GM06990 (cell line): Measurements from ENCODE around the gene NEK7.
A peak's percentile ranks its signal among the peaks of the same experiment; 100 is the strongest.

ENCODE experiments used
- DNase-seq: peaks from one replicate; pipeline ENCODE4 v3.0.0-alpha.2; 2011; ENCODE audit not compliant: insufficient read length; ENCODE audit errors: extremely low read depth
- H3K27me3 ChIP-seq: replicated peaks from 2 replicates; pipeline ENCODE4 v1.6.0; 2011; ENCODE audit warnings: low read length; ENCODE audit not compliant: control insufficient read depth, insufficient read depth
- H3K36me3 ChIP-seq: 2 replicates; pipeline ENCODE4 v1.5.1; 2011; ENCODE audit warnings: low read length; ENCODE audit not compliant: control insufficient read depth, insufficient read depth
- H3K4me3 ChIP-seq: replicated peaks from 2 replicates; pipeline ENCODE4 v1.5.1; 2011; ENCODE audit warnings: low read depth, mild to moderate bottlenecking, control low read depth, low read length
- TF ChIP-seq, protein P1 (sequence below): IDR thresholded peaks from 2 replicates; pipeline ENCODE4 v1.5.1; 2011; ENCODE audit warnings: low read length, control low read depth, mild to moderate bottlenecking, inconsistent platforms; ENCODE audit not compliant: insufficient read depth, poor library complexity, severe bottlenecking

The NEK7 gene

GRCh38 chr1:198352975-198353695 is 196.3 kb downstream of the NEK7 start:
- DNase-seq, result peak; percentile 69
- Histone ChIP-seq H3K36me3 (no peaks in the 10 kb centered on the region), H3K4me3 (no peak overlapping the region), H3K27me3 (no peaks in the 10 kb centered on the region)
- TF ChIP-seq, protein P1, sequence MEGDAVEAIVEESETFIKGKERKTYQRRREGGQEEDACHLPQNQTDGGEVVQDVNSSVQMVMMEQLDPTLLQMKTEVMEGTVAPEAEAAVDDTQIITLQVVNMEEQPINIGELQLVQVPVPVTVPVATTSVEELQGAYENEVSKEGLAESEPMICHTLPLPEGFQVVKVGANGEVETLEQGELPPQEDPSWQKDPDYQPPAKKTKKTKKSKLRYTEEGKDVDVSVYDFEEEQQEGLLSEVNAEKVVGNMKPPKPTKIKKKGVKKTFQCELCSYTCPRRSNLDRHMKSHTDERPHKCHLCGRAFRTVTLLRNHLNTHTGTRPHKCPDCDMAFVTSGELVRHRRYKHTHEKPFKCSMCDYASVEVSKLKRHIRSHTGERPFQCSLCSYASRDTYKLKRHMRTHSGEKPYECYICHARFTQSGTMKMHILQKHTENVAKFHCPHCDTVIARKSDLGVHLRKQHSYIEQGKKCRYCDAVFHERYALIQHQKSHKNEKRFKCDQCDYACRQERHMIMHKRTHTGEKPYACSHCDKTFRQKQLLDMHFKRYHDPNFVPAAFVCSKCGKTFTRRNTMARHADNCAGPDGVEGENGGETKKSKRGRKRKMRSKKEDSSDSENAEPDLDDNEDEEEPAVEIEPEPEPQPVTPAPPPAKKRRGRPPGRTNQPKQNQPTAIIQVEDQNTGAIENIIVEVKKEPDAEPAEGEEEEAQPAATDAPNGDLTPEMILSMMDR, result no peak

DNA sequence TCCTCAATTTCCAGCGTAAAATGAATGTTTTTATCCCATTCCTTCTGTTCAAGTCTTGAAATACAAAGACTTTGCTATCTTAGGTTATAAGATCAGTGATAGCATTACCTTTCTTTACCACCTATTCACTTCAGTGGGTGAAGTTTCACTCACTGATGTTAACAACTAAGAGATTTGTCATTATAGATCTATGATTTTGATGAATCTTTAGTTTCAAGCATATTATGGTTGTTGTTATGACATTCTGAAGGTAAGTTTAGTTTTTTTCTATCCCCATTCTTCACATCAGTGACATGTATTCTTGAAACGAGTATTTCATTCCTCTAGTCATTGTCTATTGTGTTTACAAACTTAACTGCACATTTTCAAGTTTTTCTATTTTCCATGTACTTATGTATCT is 201.1 kb downstream of the NEK7 start:
- Histone ChIP-seq H3K36me3 (no peaks in the 10 kb centered on the region), H3K27me3 (no peaks in the 10 kb centered on the region), H3K4me3 (no peak overlapping the region)
- no peak for DNase-seq
- TF ChIP-seq, protein P1, result no peak

GRCh38 chr1:198359024-198359653 is 202.3 kb downstream of the NEK7 start:
- TF ChIP-seq, protein P1, result peak; percentile 41
- no peak for DNase-seq
- H3K4me3 ChIP-seq, result no peak overlapping the region
- no peaks in the 10 kb centered on the region for H3K27me3 ChIP-seq
- no peaks in the 10 kb centered on the region for H3K36me3 ChIP-seq

DNA sequence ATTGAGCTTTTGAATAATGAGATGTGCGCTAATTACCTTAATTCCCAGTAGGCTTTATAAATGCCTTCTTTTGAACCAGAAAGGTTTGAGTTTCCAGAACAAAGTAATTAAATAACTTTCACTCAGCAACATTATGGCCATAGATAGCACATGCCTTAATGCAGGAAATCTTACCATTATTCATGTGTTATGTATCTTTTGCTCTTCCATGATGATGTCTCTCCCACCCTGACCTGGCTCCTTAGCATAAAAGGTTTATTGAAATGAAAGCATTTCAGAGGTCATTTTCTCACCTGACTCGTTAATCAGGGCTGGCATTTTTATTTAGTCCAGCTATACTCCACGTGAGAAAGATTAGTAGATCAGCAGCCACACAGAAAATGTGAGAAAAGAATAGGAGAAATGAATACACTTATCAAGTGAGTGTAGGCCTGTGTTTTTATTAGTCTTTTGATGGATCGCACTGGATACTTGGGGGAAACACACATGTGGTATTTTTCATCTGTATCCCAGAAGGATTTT is 203.5 kb downstream of the NEK7 start:
- no peak for DNase-seq
- H3K36me3 ChIP-seq, result no peaks in the 10 kb centered on the region
- TF ChIP-seq, protein P1, result no peak
- no peak overlapping the region for H3K4me3 ChIP-seq
- no peaks in the 10 kb centered on the region for H3K27me3 ChIP-seq

DNA sequence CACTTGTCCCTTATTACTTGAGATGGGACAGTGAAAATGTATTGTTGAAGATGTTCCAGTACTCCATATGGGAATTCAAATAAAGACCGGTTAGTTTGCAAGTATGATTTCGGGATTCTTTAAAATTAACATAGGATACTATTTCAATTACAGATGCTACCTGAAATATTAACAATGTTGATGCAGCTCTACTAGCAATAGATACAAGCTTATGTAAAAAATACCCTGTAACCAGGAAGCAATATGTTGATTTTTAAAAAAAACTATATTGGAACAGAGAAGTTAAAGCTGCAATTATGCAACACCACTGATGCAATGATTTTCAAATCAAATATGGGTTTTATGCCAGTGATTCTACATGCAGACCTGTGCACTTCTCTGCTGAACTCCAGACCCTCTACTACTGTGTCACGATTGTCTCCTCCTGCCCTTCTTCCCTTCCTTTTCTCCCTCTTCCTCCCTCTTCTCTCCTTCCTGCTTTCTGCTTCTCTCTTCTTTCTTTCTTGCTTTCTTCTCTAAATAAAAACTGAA is 204.5 kb downstream of the NEK7 start:
- TF ChIP-seq, protein P1, result no peak
- no peak for DNase-seq
- no peaks in the 10 kb centered on the region for H3K27me3 ChIP-seq
- H3K36me3 ChIP-seq, result no peaks in the 10 kb centered on the region
- no peak overlapping the region for H3K4me3 ChIP-seq
